Activated T-cell treated with anti-CD3 and anti-CD28 coated beads, Interleukin-2, amount 50 U/mL, for 1 hour (primary cell): ENCODE measurements around the gene NECAB2.

Source experiments
- DNase-seq: peaks from one replicate; pipeline ENCODE4 v3.0.0-alpha.2; 2020

NECAB2 gene

GRCh38 chr16:84047626-84048025 lies 79.6 kb downstream of the NECAB2 start:
- no peak for DNase-seq

- DNase-seq = no peak
Observed at GRCh38 chr16:84048270-84048669, 80.2 kb downstream of the NECAB2 start.

GRCh38 chr16:84048871-84049270 lies 80.8 kb downstream of the NECAB2 start:
- DNase-seq = no peak

GRCh38 chr16:84049403-84050060 lies 81.5 kb downstream of the NECAB2 start:
- DNase-seq = no peak

GRCh38 chr16:84050316-84050715 lies 82.3 kb downstream of the NECAB2 start:
- no peak for DNase-seq

GRCh38 chr16:84052071-84052622 lies 84.1 kb downstream of the NECAB2 start:
- DNase-seq = peak; percentile 13
